Measurements from ENCODE around the gene ZNF555.

DNA sequence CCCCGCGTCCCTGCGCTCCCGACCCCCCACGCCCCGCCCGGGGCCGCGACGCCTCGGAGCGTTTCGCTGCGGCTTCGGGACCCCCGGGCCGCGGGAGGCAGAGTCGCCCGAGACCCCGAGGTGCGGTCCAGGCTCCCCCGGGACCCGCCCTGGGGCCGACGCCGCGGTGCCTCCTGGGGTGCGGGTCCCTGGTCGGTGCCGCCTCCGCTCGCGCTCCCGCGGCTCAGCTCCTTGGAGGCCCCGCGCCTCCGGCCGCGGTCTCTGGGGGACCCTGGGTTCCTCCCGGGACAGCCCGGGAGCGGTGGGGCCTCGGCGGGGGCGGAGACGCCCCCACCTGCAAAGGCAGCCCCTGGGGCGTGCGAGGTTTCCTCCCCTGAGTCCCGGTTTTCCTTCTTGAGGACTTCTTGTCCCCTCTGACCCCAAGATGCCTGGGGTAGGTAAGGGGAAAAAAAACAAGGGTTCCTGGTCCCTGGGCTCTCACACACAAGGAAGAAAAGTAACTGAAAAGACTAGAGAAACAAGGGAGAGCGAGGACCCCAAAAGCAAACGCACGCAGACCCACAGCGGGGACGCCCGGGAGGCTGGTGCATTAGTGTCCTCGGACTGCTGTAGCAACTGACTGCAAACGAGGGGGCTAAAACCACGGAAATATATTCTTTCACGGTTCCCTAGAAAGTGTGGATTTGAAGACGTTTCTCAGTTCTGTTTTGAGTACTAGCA is 740 bp downstream of the ZNF555 start:
- TF ChIP-seq, protein P1, sequence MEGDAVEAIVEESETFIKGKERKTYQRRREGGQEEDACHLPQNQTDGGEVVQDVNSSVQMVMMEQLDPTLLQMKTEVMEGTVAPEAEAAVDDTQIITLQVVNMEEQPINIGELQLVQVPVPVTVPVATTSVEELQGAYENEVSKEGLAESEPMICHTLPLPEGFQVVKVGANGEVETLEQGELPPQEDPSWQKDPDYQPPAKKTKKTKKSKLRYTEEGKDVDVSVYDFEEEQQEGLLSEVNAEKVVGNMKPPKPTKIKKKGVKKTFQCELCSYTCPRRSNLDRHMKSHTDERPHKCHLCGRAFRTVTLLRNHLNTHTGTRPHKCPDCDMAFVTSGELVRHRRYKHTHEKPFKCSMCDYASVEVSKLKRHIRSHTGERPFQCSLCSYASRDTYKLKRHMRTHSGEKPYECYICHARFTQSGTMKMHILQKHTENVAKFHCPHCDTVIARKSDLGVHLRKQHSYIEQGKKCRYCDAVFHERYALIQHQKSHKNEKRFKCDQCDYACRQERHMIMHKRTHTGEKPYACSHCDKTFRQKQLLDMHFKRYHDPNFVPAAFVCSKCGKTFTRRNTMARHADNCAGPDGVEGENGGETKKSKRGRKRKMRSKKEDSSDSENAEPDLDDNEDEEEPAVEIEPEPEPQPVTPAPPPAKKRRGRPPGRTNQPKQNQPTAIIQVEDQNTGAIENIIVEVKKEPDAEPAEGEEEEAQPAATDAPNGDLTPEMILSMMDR (IDR thresholded peaks at IDR 0.05) = no peak
- TF ChIP-seq EP300 (IDR thresholded peaks at IDR 0.05) = no peak

Measured in ovary (tissue), 3 donors.